Smooth muscle cell (in vitro differentiated cells): ENCODE data around the gene TMC4. TPM values are rescaled to one million over a fixed set of nuclear protein-coding genes. Genes with fewer than 3 reads are reported as not detected.
"Not testable (repeated sequence)": the region's sequence is repeated elsewhere in the genome, so short reads cannot be mapped to it uniquely, and the experiment has no call there.

Experiments
- DNase-seq: peaks from one replicate; lab custom pipeline; 2025; ENCODE audit not compliant: unreplicated experiment; lab: John Stamatoyannopoulos, UW
- H2AFZ ChIP-seq: fragments of 200-600 bp; sonication (generic); 2 replicates; pipeline ENCODE4 v1.6.0; 2016; ENCODE audit warnings: antibody characterized with exemption, low read depth, mild to moderate bottlenecking
- H3F3A ChIP-seq: fragments of 200-600 bp; sonication (generic); 2 replicates; pipeline ENCODE4 v1.6.0; 2017; ENCODE audit warnings: antibody characterized with exemption, low read depth
- H3K27ac ChIP-seq: fragments of 200-600 bp; sonication (generic); 2 replicates; pipeline ENCODE4 v1.5.1; 2016; ENCODE audit warnings: low read depth, mild to moderate bottlenecking
- H3K27me3 ChIP-seq: fragments of 200-600 bp; sonication (generic); 2 replicates; pipeline ENCODE4 v1.6.1; 2016; ENCODE audit warnings: low read depth, mild to moderate bottlenecking
- H3K36me3 ChIP-seq: fragments of 200-600 bp; sonication (generic); 2 replicates; pipeline ENCODE4 v1.5.1; 2016; ENCODE audit warnings: low read depth
- H3K4me1 ChIP-seq: fragments of 200-600 bp; sonication (generic); 2 replicates; pipeline ENCODE4 v1.5.1; 2016; ENCODE audit warnings: low read depth
- H3K4me2 ChIP-seq: fragments of 200-600 bp; sonication (generic); 2 replicates; pipeline ENCODE4 v1.6.0; 2016; ENCODE audit warnings: mild to moderate bottlenecking
- H3K4me3 ChIP-seq: fragments of 200-600 bp; sonication (generic); 2 replicates; pipeline ENCODE4 v1.5.1; 2016; ENCODE audit warnings: mild to moderate bottlenecking
- H3K79me2 ChIP-seq: fragments of 200-600 bp; sonication (generic); 2 replicates; pipeline ENCODE4 v1.6.0; 2016; ENCODE audit warnings: low read depth, mild to moderate bottlenecking
- H3K9ac ChIP-seq: fragments of 200-600 bp; sonication (generic); 2 replicates; pipeline ENCODE4 v1.6.0; 2016; ENCODE audit warnings: low read depth
- H3K9me3 ChIP-seq: fragments of 200-600 bp; sonication (generic); replicated peaks from 2 replicates; pipeline ENCODE4 v1.5.1; 2016; ENCODE audit warnings: low read depth
- H4K20me1 ChIP-seq: fragments of 200-600 bp; sonication (generic); 2 replicates; pipeline ENCODE4 v1.6.0; 2016; ENCODE audit warnings: low read depth
- CTCF ChIP-seq: fragments of 200-600 bp; sonication (generic); IDR thresholded peaks from 2 replicates; pipeline ENCODE4 v1.5.1; 2017; ENCODE audit warnings: borderline replicate concordance, mild to moderate bottlenecking, antibody characterized with exemption; ENCODE audit not compliant: insufficient read depth, poor library complexity, severe bottlenecking
- WGBS: methylation state at CpG from one replicate; pipeline ENCODE4 v1.1.7; 2016; ENCODE audit warnings: low lambda C conversion rate; 5-methylcytosine and 5-hydroxymethylcytosine counted together
- polyA plus RNA-seq: library from polyadenylated mRNA; unstranded; fragments of >200 nt; fragmentation: Nextera tagmentation; extraction: Ambion mirVana; gene quantifications from 2 replicates; pipeline ENCODE4 v1.2.1, GENCODE V29; 2016
- total RNA-seq: library from RNA; depleted of rRNA; stranded (reverse); fragments of >200 nt; gene quantifications from 2 replicates; pipeline ENCODE4 v1.2.3, GENCODE V29; 2014

Gene TMC4
- total and polyA plus RNA-seq, 2 experiments from 2014 or later: 5.9 to 6.7 TPM

- H3K9ac ChIP-seq: no peak overlapping the region
- peaks cover 6% of the 10 kb centered on the region for H3K4me1 ChIP-seq
- no peaks in the 10 kb centered on the region for H3K9me3 ChIP-seq
- H3K79me2 ChIP-seq: peaks cover 40% of the 10 kb centered on the region
- whole genome bisulfite sequencing: 78% methylated on average over 18 of the region's 18 CpGs
- H3K4me2 ChIP-seq: no peak overlapping the region
- H2AFZ ChIP-seq: no peak overlapping the region
- no peak overlapping the region for H3K4me3 ChIP-seq
- H3F3A ChIP-seq: peaks cover 71% of the 10 kb centered on the region
- no peaks in the 10 kb centered on the region for H3K27me3 ChIP-seq
- TF ChIP-seq CTCF: no peak
- H3K36me3 ChIP-seq: no peaks in the 10 kb centered on the region
- no peak overlapping the region for H3K27ac ChIP-seq
- no peak for DNase-seq
- peaks cover 100% of the 10 kb centered on the region for H4K20me1 ChIP-seq
Observed at GRCh38 chr19:54207983-54208783, 35.2 kb upstream of the TMC4 start.

- DNase-seq: no peak
- Histone ChIP-seq H3K79me2 (peaks cover 46% of the 10 kb centered on the region), H3K36me3 (no peaks in the 10 kb centered on the region), H3K4me2 (no peak overlapping the region), H3F3A (peaks cover 71% of the 10 kb centered on the region), H3K27ac (no peak overlapping the region), H3K9ac (no peak overlapping the region), H3K9me3 (no peaks in the 10 kb centered on the region), H4K20me1 (peaks cover 100% of the 10 kb centered on the region), H3K4me1 (peaks cover 10% of the 10 kb centered on the region), H3K27me3 (no peaks in the 10 kb centered on the region), H2AFZ (no peak overlapping the region), H3K4me3 (no peak overlapping the region)
- 80% methylated on average over 5 of the region's 5 CpGs for WGBS
- no peak for TF ChIP-seq CTCF
Observed at GRCh38 chr19:54207676-54207982, 34.7 kb upstream of the TMC4 start.

DNA sequence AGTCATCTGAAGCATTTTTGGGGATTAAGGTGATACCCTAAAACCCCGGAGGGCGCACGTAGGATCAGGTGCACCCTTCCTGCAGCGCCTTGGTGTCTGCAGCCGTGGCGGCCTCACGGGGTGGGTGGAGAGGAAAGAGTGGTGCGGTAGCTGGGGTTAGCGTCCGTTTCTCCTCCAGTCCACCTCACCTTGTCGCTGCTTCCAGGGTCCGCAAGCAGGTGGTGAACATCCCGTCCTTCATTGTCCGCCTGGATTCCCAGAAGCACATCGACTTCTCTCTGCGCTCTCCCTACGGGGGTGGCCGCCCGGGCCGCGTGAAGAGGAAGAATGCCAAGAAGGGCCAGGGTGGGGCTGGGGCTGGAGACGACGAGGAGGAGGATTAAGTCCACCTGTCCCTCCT lies 34.2 kb upstream of the TMC4 start:
- peaks cover 49% of the 10 kb centered on the region for H3K79me2 ChIP-seq
- H3K27me3 ChIP-seq, H3K27ac ChIP-seq, H2AFZ ChIP-seq, H3K9ac ChIP-seq, H3K4me2 ChIP-seq, DNase-seq, H3K36me3 ChIP-seq, H3K9me3 ChIP-seq, H3K4me3 ChIP-seq: not testable (repeated sequence)
- peaks cover 100% of the 10 kb centered on the region for H4K20me1 ChIP-seq
- peaks cover 75% of the 10 kb centered on the region for H3F3A ChIP-seq
- peaks cover 15% of the 10 kb centered on the region for H3K4me1 ChIP-seq
- WGBS: 95% methylated on average over 23 of the region's 23 CpGs

- Histone ChIP-seq H3K27ac (no peak overlapping the region), H3K27me3 (no peaks in the 10 kb centered on the region)
- TF ChIP-seq CTCF: no peak
Observed at GRCh38 chr19:54206831-54207177, 33.8 kb upstream of the TMC4 start.

More at GRCh38 chr19:54206831-54207177, 33.8 kb upstream of the TMC4 start:
- Histone ChIP-seq H3K36me3 (no peaks in the 10 kb centered on the region), H3F3A (peaks cover 77% of the 10 kb centered on the region), H3K4me2 (no peak overlapping the region), H3K4me1 (peaks cover 18% of the 10 kb centered on the region), H4K20me1 (peaks cover 100% of the 10 kb centered on the region), H3K9me3 (no peaks in the 10 kb centered on the region), H3K9ac (no peak overlapping the region), H3K79me2 (peaks cover 51% of the 10 kb centered on the region), H3K4me3 (no peak overlapping the region), H2AFZ (no peak overlapping the region)
- DNase-seq: no peak
- 95% methylated on average over 13 of the region's 13 CpGs for WGBS
